ENCODE data around the gene TMEM30B.

The TMEM30B gene, protein sequence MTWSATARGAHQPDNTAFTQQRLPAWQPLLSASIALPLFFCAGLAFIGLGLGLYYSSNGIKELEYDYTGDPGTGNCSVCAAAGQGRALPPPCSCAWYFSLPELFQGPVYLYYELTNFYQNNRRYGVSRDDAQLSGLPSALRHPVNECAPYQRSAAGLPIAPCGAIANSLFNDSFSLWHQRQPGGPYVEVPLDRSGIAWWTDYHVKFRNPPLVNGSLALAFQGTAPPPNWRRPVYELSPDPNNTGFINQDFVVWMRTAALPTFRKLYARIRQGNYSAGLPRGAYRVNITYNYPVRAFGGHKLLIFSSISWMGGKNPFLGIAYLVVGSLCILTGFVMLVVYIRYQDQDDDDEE

GRCh38 chr14:61281186-61281947, at the start of gene TMEM30B:
TMEM30B (minus strand) TSS chr14:61281338; CDS start chr14:61281147, 191 bp downstream.
- Histone ChIP-seq H3K27me3 (no peaks in the 10 kb centered on the region), H4K20me1 (no peaks in the 10 kb centered on the region), H3K4me2 (no peak within 1 kb of the TSS), H3K27ac (no peak within 1 kb of the TSS), H3K9ac (no peak within 1 kb of the TSS), H3K4me1 (no peaks in the 10 kb centered on the region), H3K36me3 (no peaks in the 10 kb centered on the region), H3K9me3 (replicated peaks in 1 of 11) (peaks cover 17 to 24% (median 22%) of the 10 kb centered on the region in 11 experiments), H3K4me3 (no peak within 1 kb of the TSS; a peak in 3 of 20 replicates)
- TF ChIP-seq Cebpa-rat (IDR thresholded peaks at IDR 0.05), result no peak

GRCh38 chr14:61330511-61330910, 49.4 kb upstream of the TMEM30B start:
- Histone ChIP-seq H3K4me3 (no peak overlapping the region), H3K36me3 (peaks cover 0 to 12% (median 3%) of the 10 kb centered on the region in 11 experiments; a peak in 4 of 22 replicates), H3K9ac (no peak overlapping the region), H4K20me1 (peaks cover 0 to 18% (median 0%) of the 10 kb centered on the region in 11 experiments; a peak in 4 of 22 replicates), H3K27ac (no peak overlapping the region), H3K9me3 (replicated peaks in 1 of 11) (peaks cover 5 to 9% (median 7%) of the 10 kb centered on the region in 11 experiments; a peak in 17 of 22 replicates), H3K4me2 (no peak overlapping the region), H3K27me3 (no peaks in the 10 kb centered on the region), H3K4me1 (peaks cover 18 to 46% (median 25%) of the 10 kb centered on the region in 10 experiments)
- no peak for TF ChIP-seq Cebpa-rat (IDR thresholded peaks at IDR 0.05)

GRCh38 chr14:61329478-61330051, 48.4 kb upstream of the TMEM30B start:
- Histone ChIP-seq H3K27me3 (no peaks in the 10 kb centered on the region), H3K9me3 (replicated peaks in 1 of 11) (peaks cover 10 to 16% (median 14%) of the 10 kb centered on the region in 11 experiments; a peak in 17 of 22 replicates), H4K20me1 (peaks cover 0 to 18% (median 0%) of the 10 kb centered on the region in 11 experiments; a peak in 4 of 22 replicates), H3K36me3 (peaks cover 0 to 17% (median 3%) of the 10 kb centered on the region in 11 experiments; a peak in 4 of 22 replicates), H3K4me1 (peaks cover 18 to 39% (median 25%) of the 10 kb centered on the region in 10 experiments), H3K27ac (0 out of 22 replicates have a peak overlapping the region, but pooled peaks of 2 of the 11 experiments have one; percentile 3), H3K9ac (no peak overlapping the region), H3K4me2 (peak overlapping the region; percentile 2 to 65 (median 33); a peak in 16 of 22 replicates), H3K4me3 (no peak overlapping the region)
- no peak for TF ChIP-seq Cebpa-rat (IDR thresholded peaks at IDR 0.05)

DNA sequence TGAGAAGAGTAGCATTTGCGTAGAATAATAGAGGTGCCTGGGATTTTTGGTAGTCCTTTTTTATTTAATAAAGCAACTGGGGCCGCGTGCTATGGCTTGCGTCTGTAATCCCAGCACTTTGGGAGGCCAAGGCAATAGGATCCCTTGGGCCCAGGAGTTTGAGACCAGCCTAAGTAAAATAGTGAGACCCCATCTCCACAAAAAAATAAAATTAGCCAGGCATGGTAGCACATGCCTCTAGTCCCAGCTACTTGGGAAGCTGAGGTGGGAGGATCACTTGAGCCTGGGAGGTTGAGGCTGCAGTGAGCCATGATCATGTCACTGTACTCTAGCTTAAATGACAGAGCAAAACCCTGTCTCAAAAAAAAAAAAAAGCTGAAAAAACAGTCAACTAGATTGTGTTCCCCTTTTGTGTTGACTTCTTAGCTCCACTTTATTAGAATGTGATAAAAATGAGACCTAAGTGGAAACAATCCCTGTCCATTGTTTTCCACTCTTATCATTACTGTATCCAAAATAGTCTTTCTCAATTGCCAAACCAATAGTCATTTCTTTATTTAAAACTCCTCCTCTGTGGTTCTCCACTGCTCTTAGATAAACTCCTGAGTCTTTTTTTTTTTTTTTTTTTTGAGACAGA, 47.6 kb upstream of the TMEM30B start:
- peaks cover 10 to 20% (median 14%) of the 10 kb centered on the region in 11 experiments; a peak in 17 of 22 replicates for H3K9me3 ChIP-seq (replicated peaks in 1 of 11)
- TF ChIP-seq Cebpa-rat (IDR thresholded peaks at IDR 0.05), result no peak
- peaks cover 0 to 14% (median 0%) of the 10 kb centered on the region in 11 experiments; a peak in 4 of 22 replicates for H4K20me1 ChIP-seq
- peak overlapping the region; percentile 10 to 65 (median 31); a peak in 16 of 22 replicates for H3K4me2 ChIP-seq
- peaks cover 18 to 35% (median 25%) of the 10 kb centered on the region in 10 experiments for H3K4me1 ChIP-seq
- no peak overlapping the region for H3K4me3 ChIP-seq
- 0 out of 22 replicates have a peak overlapping the region, but pooled peaks of 2 of the 11 experiments have one; percentile 3 for H3K27ac ChIP-seq
- H3K9ac ChIP-seq, result no peak overlapping the region
- H3K27me3 ChIP-seq, result no peaks in the 10 kb centered on the region; a peak in 2 of 22 replicates
- peaks cover 0 to 17% (median 0%) of the 10 kb centered on the region in 11 experiments; a peak in 4 of 22 replicates for H3K36me3 ChIP-seq

DNA sequence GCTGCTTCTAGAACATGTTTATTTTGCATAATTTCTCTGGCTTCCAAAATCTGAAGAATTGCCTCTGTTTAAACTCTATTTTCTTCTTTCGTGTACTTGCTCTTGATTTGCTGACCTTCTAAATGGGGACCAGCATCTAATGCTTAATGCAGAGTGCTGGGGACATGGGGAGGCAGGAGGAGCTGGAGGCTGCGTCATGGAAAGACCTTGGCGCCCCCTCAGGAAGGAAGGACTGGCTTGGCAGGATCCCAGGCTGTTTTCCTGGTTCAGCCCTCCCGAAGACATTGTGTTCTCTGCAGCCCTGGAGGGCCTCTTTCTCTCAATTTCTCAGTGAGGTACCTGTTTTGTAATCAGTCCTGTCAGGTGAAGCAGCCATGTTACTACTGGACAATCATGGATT, 45.7 kb upstream of the TMEM30B start:
- Histone ChIP-seq H4K20me1 (peaks cover 0 to 10% (median 0%) of the 10 kb centered on the region in 11 experiments; a peak in 3 of 22 replicates), H3K4me3 (no peak overlapping the region), H3K27me3 (peaks cover 0 to 16% (median 12%) of the 10 kb centered on the region in 11 experiments; a peak in 14 of 22 replicates), H3K4me1 (peaks cover 20 to 52% (median 40%) of the 10 kb centered on the region in 10 experiments), H3K9ac (no peak overlapping the region), H3K36me3 (peaks cover 0 to 17% (median 0%) of the 10 kb centered on the region in 11 experiments; a peak in 4 of 22 replicates), H3K4me2 (peak overlapping the region in 8 of 11 experiments; percentile 19 to 71 (median 38); a peak in 13 of 22 replicates), H3K9me3 (replicated peaks in 1 of 11) (peaks cover 10 to 20% (median 14%) of the 10 kb centered on the region in 11 experiments; a peak in 17 of 22 replicates), H3K27ac (no peak overlapping the region)
- no peak for TF ChIP-seq Cebpa-rat (IDR thresholded peaks at IDR 0.05)

DNA sequence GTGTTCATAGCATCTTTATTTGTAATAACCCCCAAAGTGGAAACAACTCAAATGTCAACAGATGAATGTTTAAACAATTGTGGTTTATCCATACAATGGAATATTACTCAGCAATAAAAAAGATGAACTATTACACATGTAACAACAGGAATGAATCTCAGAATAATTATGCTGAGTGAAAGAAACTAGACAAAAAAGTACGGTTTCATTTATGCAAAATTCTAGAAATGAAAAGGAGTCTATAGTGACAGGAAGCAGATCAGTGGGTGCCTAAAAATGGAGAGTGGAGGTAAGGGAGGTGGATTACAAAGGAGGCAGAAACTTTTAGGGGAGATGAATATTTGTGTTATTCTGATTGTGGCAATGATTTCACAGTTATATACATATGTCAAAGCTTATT, 45.0 kb upstream of the TMEM30B start:
- peaks cover 0 to 23% (median 12%) of the 10 kb centered on the region in 11 experiments; a peak in 14 of 22 replicates for H3K27me3 ChIP-seq
- no peak overlapping the region for H3K9ac ChIP-seq
- H3K9me3 ChIP-seq (replicated peaks in 1 of 11), result peaks cover 10 to 20% (median 14%) of the 10 kb centered on the region in 11 experiments; a peak in 17 of 22 replicates
- TF ChIP-seq Cebpa-rat (IDR thresholded peaks at IDR 0.05), result no peak
- no peak overlapping the region for H3K4me3 ChIP-seq
- H4K20me1 ChIP-seq, result peaks cover 0 to 10% (median 0%) of the 10 kb centered on the region in 11 experiments; a peak in 2 of 22 replicates
- peaks cover 20 to 53% (median 41%) of the 10 kb centered on the region in 10 experiments for H3K4me1 ChIP-seq
- peaks cover 0 to 17% (median 0%) of the 10 kb centered on the region in 11 experiments; a peak in 4 of 22 replicates for H3K36me3 ChIP-seq
- H3K27ac ChIP-seq, result no peak overlapping the region
- H3K4me2 ChIP-seq, result peak overlapping the region in 1 of 11 experiments; percentile 47; a peak in 1 of 22 replicates

- H3K36me3 ChIP-seq, result peaks cover 0 to 17% (median 0%) of the 10 kb centered on the region in 11 experiments; a peak in 4 of 22 replicates
- H3K27me3 ChIP-seq, result peaks cover 0 to 29% (median 12%) of the 10 kb centered on the region in 11 experiments; a peak in 14 of 22 replicates
- TF ChIP-seq Cebpa-rat (IDR thresholded peaks at IDR 0.05), result no peak
- peaks cover 10 to 20% (median 14%) of the 10 kb centered on the region in 11 experiments; a peak in 17 of 22 replicates for H3K9me3 ChIP-seq (replicated peaks in 1 of 11)
- peaks cover 0 to 5% (median 0%) of the 10 kb centered on the region in 11 experiments; a peak in 2 of 22 replicates for H4K20me1 ChIP-seq
- no peak overlapping the region for H3K27ac ChIP-seq
- no peak overlapping the region for H3K9ac ChIP-seq
- H3K4me2 ChIP-seq, result no peak overlapping the region
- H3K4me3 ChIP-seq, result no peak overlapping the region
- H3K4me1 ChIP-seq, result peaks cover 20 to 61% (median 47%) of the 10 kb centered on the region in 10 experiments
Observed at GRCh38 chr14:61325166-61325565, 44.0 kb upstream of the TMEM30B start.
